ENCODE results near the gene CCNG2.
A peak's percentile ranks its signal among the peaks of the same experiment; 100 is the strongest.

The CCNG2 gene

GRCh38 chr4:77163641-77164040 is 6.6 kb downstream of the CCNG2 start:
- no peak for DNase-seq (ENCODE audit: low read depth)
- no peak overlapping the region for H3K4me3 ChIP-seq (ENCODE audit: low read length)
- TF ChIP-seq CTCF (IDR thresholded peaks at IDR 0.05; ENCODE audit: insufficient read depth, low read depth, low read length, missing control alignments) = no peak

- TF ChIP-seq CTCF (IDR thresholded peaks at IDR 0.05; ENCODE audit: insufficient read depth, low read depth, low read length, missing control alignments) = no peak
- no peak overlapping the region for H3K4me3 ChIP-seq (ENCODE audit: low read length)
- DNase-seq (ENCODE audit: low read depth) = no peak
Observed at GRCh38 chr4:77167173-77167572, 10.2 kb downstream of the CCNG2 start.

- TF ChIP-seq CTCF (IDR thresholded peaks at IDR 0.05; ENCODE audit: insufficient read depth, low read depth, low read length, missing control alignments) = no peak
- no peak overlapping the region for H3K4me3 ChIP-seq (ENCODE audit: low read length)
- DNase-seq (ENCODE audit: low read depth) = no peak
Observed at GRCh38 chr4:77167866-77168265, 10.9 kb downstream of the CCNG2 start.

- no peak overlapping the region for H3K4me3 ChIP-seq (ENCODE audit: low read length)
- DNase-seq (ENCODE audit: low read depth) = no peak
- no peak for TF ChIP-seq CTCF (IDR thresholded peaks at IDR 0.05; ENCODE audit: insufficient read depth, low read depth, low read length, missing control alignments)
Observed at GRCh38 chr4:77169481-77169880, 12.5 kb downstream of the CCNG2 start.

- TF ChIP-seq CTCF (IDR thresholded peaks at IDR 0.05; ENCODE audit: insufficient read depth, low read depth, low read length, missing control alignments) = no peak
- DNase-seq (ENCODE audit: low read depth) = no peak
- no peak overlapping the region for H3K4me3 ChIP-seq (ENCODE audit: low read length)
Observed at GRCh38 chr4:77170926-77171325, 13.9 kb downstream of the CCNG2 start.

- peak; percentile 83 for DNase-seq (ENCODE audit: low read depth)
- TF ChIP-seq CTCF (IDR thresholded peaks at IDR 0.05; ENCODE audit: insufficient read depth, low read depth, low read length, missing control alignments) = no peak
- H3K4me3 ChIP-seq (ENCODE audit: low read length) = no peak overlapping the region
Observed at GRCh38 chr4:77172336-77172735, 15.3 kb downstream of the CCNG2 start.

- peak; percentile 10 for TF ChIP-seq CTCF (IDR thresholded peaks at IDR 0.05; ENCODE audit: insufficient read depth, low read depth, low read length, missing control alignments)
- no peak overlapping the region for H3K4me3 ChIP-seq (ENCODE audit: low read length)
- peak; percentile 29 for DNase-seq (ENCODE audit: low read depth)
Observed at GRCh38 chr4:77174426-77174825, 17.4 kb downstream of the CCNG2 start.
